GM21423 (cell line): ENCODE data around the gene DTNA.

Source experiments
- ATAC-seq: cut with Tn5 transposase; IDR thresholded peaks from one replicate; pipeline ENCODE4 v1.9.1; 2021; ENCODE audit warnings: mild to moderate bottlenecking, moderate library complexity; ENCODE audit not compliant: unreplicated experiment

DTNA gene

DNA sequence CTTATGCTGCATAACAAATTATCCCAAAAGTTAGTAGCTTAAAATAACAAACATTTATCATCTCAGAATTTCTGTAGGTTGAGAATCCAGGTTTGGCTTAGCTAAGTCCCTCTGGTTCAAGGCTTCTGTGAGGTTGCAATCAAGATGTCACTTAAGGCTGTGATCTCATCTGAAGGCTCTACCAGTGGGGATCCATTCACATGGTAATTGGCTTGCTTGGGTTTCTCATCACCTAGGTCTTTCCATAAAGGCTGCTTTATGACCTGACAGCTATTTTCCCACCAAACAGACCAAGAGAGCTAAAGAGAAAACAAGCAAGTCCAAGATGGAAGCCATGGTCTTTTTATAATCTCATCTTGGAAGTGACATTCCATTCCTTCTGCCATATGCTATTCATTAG, 137.3 kb downstream of the DTNA start:
- ATAC-seq = no peak

DNA sequence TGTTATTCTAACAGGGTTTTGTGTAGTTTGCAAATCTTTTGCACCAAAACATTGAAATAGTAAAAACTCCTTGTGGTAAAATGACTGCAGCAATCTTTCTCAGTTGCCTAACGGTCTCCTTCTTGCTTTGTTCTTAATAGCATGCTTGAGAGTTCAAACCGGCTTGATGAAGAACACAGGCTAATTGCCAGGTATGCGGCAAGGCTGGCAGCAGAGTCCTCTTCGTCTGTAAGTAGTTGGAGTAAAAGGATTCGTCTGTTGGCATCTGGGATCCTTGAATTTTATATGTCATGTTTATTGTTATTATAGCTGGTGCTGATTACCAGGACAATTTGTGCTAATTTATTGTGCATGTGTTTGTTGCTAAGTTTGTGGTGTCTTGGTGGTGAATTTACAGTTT, 138.1 kb downstream of the DTNA start:
- ATAC-seq = no peak

DNA sequence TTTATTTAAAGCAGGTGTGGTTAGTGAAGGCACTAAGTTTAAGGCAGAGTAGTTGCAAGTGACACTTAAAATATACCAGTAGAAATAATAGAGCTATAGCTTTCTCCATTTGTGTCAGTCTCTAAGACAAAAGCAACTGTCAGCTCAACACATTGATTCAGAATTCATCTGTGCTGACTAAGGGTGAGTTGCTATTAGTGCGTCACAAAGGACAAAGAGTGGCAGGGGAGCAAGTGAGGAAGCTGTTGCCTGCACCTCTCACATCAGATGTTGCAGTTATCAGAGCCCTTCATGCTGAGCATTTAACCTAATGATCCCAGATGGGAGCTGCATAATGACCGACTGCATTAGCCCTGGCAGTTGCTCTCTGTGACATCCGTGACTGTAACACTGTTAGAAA, 138.6 kb downstream of the DTNA start:
- ATAC-seq = no peak

DNA sequence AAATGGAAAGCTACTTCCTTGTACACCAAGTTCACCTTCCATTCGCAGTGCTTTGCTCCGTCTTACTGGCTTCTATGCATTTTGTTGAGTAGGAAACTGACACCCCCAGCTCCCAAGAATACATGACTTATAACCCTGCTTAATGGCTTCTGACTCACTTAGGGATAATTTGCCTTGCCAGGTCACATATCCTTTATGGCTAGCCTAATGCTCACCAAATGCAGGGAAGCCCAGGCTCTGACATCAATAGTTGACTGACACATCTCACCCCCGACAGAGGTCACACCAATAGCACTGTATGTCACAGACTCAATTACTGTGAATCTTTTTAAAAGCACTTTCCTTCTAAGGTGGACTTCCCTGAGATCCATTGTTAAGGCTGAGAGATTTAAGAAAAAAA, 147.2 kb downstream of the DTNA start:
- no peak for ATAC-seq

DNA sequence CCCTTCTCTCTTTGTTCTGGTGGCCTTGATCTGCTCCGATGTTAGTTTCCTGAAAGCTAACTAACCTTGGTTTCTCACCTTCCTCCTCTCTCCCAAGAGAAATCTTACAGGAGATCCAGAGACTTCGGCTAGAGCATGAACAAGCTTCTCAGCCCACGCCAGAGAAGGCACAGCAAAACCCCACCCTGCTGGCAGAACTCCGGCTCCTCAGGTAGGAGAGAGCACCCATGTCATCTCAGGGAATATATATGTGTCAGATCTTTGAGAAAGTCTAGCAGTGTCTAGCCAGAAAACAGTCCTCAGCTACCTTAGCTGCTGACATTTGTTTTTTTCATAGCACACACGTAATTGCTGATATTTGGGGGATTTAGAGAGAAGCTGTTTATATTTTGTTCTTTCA, 148.1 kb downstream of the DTNA start:
- ATAC-seq = no peak

DNA sequence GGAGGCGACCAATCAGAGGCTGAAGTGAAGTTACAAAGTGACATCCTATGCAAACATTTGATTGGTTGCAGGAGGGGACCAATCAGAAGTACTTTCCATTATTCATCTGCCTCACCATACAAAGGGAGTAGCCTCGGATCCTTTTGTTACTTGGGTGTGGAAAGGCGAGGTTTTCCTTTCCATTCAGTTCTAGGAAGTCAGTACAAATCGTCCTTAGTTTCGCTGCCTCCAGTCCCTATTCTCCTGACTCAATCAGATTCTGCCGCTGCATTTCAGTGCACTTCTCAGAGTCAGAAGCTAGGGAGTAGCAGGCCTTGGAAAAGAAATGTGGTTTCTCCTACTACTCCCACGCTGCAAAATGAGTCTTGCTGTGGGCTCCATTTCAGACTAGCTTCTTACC, 149.4 kb downstream of the DTNA start:
- no peak for ATAC-seq

DNA sequence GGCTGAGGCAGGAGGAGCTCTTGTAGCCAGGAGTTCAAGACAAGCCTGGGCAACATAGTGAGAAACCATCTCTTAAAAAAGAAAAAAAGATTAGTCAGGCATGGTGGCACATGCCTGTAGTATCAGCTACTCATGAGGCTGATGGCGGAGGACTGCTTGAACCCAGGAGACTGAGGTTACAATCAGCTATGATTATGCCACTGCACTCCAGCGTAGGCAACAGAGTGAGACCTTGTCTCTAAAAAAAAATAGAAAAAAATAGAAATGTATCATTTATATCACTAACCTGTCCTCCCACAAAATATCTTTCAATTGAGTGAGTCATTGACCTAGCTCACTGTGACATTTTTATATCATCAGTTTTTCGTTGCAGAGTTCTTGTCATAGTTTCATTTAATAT, 152.5 kb downstream of the DTNA start:
- no peak for ATAC-seq

DNA sequence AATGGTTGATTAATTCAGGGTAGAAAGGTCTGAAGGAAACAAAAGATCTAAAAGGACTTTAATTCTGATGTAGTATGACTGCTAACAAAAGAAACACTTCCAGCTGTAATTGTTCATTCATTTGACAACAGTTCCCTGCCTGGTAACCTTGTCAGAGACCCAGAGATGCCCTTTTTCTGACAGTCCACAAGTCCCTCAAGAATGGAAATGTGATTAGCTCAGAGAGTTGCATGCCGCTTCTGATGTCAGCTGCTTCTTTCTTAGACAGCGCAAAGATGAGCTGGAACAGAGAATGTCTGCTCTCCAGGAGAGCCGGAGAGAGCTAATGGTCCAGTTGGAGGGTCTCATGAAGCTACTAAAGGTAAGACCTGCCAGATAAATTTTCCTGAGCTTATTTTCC, 153.6 kb downstream of the DTNA start:
- no peak for ATAC-seq

DNA sequence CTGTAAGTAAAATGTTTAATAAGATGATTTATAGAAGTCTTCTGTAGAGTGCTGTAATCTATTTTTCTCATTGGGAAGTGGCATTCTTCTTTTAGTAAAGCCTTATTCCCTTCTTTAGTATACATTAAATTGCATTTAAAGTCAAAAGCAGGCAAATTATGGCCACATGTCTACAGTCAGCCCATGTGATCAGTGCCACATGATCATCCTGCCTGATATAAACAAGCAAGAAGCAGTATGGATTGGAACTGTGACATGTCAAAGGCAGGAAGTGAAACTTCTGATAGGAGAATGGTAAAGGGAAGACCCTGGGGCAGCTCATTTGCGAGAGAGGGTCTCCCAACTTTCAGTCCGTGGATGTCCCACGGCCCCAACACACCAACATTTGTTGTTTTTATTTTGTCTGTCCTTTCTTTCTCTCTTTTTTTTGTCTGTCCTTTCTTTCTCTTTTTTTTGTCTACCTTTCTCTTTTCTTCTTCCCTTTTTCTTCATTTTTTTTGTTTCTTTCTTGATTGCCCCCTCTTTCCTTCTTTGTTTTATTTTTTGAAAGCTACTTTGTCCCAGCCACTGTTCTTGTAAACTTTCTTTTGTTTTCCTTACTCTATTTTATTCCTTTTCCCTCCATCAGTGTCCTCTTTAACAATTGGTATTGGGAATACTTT, 154.9 kb downstream of the DTNA start:
- no peak for ATAC-seq

DNA sequence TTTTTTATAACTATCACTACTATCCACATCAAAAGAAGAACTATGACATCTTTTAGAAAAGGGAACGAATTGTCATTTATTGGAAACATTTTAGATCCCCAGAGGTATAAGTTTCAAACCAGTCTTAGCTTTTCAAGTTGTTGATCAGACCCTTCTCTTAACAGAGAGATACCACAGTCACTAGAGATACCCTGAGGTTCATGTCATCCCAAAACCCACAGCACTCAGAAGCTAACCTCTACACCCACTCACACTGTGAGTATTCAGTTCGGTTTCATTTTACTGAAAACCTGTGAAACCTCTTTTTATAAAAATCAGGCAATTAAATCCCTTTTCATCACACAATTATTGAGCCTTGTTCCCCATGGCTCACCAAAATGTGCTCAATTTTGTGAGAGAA, 156.2 kb downstream of the DTNA start:
- no peak for ATAC-seq

DNA sequence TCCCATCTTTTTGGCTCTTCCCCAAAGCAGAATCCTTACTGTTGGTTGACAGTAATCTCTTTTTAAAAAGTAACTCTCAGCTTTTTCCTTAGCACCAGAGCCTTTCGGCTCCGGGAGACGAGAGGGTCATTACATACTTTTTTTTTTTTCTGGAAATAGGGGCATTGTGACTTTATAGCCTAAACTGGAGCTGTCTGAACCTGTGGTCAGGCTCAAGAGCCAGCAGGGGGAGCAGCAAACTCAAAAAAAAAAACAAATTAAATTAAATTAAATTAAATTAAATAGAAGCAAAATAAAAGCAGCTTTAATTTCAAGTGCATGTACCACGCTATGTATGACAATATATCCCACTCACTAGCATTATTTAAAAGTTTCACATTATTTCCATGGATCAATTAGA, 156.6 kb downstream of the DTNA start:
- ATAC-seq = no peak

DNA sequence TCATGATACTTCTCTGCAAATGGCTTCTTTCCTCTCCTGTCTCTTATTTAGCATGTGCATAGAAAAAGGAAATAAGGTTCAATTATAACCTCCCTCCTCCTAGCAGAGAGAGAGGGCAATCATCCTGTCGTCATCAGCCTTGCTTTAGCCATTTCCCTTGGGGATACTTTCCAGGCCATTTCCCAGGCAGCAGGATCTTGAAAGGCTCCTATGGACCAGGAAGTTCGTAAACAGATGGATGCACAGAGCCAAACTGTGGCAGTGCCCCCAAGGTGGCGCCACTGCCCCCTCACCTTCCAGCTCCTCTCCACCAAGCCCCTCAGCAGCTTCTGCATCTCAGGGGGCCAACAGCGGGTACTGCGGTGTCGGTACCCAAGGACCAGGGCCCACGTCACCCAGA, 157.4 kb downstream of the DTNA start:
- no peak for ATAC-seq

DNA sequence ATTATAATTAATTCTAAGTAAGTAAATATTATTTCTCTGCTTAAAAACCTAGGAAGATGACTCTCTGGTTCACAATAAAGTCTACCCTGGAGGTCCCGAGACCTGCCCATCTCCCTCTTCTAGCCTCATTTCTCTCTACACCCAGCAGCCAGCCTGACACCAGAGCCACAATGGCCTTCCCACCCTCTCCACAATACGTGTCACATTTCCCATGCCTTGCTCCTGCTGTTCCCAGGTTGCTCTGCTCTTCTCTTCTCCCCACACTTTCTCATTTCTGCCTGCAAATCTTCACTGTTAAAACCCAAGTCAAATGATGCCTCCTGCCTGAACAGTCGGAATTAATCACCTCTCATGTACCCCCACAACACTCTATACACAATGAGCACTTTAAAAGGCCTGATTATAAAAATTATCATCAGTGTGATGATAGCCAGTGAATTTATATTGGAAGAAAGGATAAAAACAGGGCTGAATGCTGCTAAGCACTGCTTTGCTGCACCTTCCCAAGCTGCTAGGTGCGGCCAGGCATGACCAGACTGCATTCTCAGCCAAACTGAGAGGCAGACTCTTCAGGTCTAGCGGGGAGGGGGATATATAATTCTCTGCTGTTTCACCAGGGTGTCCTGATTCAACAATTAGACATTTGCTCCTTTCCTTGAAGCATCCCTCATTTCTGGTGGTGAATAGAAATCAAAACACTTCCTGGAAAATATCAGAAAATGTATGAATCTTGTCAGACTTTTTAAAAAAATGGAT, 160.6 kb downstream of the DTNA start:
- no peak for ATAC-seq

DNA sequence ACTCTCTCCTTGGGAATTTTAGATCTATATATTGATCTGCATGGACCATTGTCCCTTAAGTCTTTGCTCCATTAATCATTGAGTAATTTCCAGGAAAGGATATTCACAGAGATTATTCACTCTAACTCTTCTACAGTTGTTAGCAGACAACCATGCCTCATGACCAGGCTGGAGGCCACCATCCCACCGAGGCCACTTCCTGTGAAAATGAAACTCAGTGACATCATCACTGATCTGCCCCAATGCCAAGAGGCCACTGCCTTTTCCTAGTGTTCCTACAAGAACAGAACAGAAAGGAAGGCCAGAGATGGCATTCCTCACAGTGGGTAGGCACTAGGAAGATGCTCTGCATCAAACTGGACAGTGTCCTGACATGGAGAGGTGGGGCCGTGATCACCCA, 161.3 kb downstream of the DTNA start:
- no peak for ATAC-seq

DNA sequence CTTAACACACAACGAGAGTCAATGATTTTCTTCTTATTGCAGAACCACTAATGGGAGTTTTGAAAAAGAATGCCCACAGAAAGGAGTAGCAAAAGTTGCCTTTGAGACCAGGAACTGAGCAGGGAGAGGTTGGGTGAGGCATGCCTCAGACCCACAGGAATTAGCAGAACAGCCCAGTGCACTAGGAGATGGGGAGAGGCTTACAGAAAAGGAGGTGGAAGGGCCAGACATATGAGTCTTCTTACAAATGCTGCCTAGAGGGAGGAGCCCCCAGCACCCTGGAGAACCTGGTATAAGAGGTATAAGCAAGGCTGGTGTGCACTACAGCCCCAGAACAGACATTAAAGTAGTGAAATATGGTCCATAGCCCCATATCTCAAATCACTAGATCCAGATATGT, 162.0 kb downstream of the DTNA start:
- no peak for ATAC-seq

DNA sequence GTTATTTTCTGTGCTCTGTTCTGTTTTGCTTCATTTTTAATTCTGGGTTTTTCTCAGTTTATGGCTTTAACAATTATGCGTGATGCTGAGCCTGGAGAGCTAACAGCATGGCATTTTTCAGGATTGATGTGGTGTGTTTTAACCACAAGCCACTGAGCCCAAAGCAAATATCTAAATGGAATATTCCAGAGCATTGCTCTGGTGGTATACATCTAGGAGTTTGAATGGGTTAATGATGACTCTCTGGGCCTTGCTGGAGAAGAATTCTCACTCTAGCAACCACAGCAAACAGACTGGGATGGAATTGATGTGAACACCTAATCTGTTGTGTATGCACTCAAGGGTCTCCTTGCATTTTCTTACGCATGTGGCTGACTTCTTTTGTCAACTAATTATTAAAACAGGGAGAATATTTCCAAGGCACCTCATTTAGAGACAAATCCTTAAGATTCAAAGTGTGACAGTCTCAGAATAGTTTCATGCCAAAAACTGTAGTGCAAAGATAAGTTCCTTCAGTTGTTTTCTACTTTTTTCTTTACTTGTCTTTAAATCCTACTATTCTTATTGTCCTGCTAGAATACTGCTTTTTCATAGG, 164.0 kb downstream of the DTNA start:
- ATAC-seq = no peak

DNA sequence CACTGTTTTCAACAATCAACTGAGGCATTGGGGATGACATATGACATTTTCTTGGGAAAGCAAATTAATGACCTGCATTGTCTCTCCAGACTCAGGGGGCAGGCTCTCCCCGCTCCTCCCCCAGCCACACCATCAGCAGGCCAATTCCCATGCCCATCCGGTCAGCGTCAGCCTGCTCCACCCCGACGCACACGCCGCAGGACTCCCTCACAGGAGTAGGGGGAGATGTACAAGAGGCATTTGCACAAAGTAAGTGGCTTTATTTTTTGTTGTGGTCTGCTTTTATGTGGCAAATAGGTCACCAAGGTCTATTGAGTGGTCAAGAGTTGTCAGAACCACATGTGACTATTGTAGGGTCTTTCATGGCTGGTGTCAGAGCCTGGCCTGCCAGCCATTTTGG, 165.1 kb downstream of the DTNA start:
- ATAC-seq = no peak

DNA sequence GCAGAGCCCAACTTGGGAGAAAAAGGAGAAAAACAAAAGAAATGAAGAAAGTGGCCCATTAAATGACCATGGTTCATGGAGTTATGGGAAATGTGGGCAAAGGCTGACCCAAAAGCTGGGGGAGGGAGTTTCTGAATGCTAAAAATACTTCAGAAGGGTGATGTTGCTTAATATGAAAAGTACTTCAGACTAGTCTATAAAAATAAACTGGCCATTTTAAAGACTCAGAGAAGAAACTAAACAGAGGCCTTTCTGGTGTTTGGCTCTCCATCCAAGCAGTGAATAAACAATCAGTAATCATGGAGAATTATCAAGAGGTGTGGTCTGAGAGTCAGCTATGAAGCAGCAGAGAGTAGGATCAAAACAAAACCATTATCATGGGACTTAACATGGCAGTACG, 170.3 kb downstream of the DTNA start:
- ATAC-seq = no peak

DNA sequence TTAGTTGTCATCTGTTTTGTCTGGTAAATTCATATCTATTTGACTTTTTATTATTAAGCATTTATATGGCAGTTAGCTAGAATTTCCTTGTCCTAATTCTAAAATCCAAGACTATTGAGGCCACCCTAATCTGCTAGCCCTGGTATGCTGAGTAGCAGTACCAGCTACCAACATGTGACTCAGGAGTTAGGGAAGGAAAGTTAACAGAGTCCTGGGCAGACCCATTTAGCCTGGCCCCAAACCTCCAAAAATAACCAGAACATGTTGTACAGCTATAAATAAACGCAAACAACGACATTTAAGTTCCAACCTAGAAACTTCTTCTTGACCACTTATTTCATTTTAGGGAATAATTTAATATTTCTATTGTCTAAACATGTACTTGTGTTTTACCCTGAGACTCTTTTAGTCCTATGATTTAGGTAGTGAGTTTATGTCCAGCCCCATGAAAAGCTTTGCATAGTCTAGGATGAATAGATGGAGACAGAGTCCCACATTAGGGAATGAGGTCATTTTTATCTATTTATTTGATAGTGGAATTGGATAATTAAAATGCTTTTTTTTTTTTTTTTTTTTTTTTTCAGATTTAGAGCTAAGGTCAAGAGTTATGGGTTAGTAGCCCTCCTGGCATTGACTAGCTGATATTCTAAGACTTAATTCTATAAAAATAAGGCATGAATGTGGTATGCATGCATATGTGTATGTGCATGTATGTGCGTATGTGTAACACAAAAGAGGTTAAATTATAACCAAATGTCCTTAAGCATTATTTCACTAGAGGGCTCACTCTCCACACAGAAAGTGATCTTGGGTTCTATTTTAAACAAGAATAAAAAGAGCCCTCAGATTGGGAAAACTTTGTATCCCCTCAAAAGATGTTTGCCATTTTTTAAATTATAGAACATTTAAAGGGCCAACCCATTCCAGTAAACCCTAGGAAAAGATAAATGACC, 171.1 kb downstream of the DTNA start:
- ATAC-seq = no peak

DNA sequence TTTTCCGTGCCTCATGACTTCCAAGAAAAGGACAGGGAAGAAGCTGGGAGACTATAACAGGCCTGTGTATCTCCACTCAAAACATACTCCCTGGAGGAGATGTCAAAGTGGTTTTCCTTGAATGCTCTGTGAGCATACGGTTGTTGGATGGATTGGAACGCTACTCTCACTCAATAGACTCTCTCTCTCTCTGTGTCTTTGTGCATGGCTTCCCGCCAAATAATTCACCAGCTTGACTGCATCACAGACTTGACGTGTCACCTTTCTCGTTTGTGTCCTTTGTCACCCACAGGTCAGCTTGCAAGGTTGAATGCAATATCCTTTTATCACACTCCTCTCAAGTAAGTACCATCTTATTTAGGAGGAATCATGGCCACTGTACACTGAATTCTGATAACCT, 174.3 kb downstream of the DTNA start:
- no peak for ATAC-seq

DNA sequence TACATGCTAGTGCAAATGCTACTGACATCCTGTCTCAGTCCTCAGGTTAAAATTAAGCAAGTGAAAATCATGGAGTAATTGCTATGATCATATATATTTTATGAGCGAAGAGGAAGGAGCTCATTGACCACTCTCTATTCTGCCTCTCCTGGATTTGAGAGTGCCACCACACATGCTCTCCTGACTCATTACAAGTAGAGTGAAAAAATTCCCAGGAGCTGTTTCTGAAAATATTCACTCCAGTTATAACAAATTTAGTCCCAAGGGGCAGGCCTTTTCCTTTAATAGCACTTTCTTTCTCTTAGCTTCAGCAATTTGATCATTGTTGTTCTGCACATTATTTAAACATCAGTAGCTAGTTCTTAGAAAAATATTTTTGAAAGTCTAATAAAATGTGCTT, 176.1 kb downstream of the DTNA start:
- ATAC-seq = no peak
